GM23248 (cell line): Measurements from ENCODE around the gene TFRC.

ENCODE experiments used
- EZH2 ChIP-seq: fragments of 200-600 bp; sonication (generic); IDR thresholded peaks from 2 replicates; pipeline ENCODE4 v1.6.1; 2018; ENCODE audit warnings: antibody characterized with exemption, mild to moderate bottlenecking; ENCODE audit not compliant: insufficient read depth, poor library complexity, severe bottlenecking
- EZH2phosphoT487 ChIP-seq: fragments of 200-600 bp; sonication (generic); IDR thresholded peaks from 2 replicates; pipeline ENCODE4 v1.6.1; 2018; ENCODE audit warnings: antibody characterized with exemption, moderate library complexity, mild to moderate bottlenecking, low read depth; ENCODE audit not compliant: insufficient read depth

DNA sequence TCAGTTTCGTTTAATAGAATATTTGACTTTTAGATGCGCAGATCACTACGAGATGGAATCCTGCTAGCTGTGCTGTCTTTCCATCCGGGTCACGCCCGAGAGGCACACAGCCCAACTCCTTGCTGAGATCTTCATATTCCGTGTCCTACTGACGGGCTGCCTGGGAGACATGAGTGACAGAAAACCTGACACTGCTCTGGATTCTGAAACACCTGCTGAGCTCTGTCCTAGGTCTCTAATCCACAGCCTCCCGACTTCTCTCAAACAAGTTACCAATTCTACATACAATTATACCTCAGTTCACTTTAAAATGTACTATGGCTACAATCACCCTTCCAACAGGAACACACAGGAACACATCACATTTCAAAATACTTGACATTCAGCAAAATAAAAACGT, 27.2 kb downstream of the TFRC start:
- TF ChIP-seq EZH2 = no peak
- no peak for TF ChIP-seq EZH2phosphoT487
